RWPE1 (cell line): Measurements from ENCODE around the gene SLC9A9.

Experiments
- CTCF ChIA-PET: fragments of 350-600 bp; sonication (Branson Sonifier 250); formaldehyde crosslinking; extraction: SDS; loops from one replicate; lab custom pipeline; 2021; lab: Yijun Ruan, JAX
- POLR2A ChIA-PET: fragments of 400-600 bp; formaldehyde crosslinking; extraction: SDS; loops from one replicate; lab custom pipeline; 2020; ENCODE audit warnings: antibody characterized with exemption; ENCODE audit not compliant: low non-redundant PET; lab: Yijun Ruan, JAX
- DNase-seq: peaks from one replicate; pipeline ENCODE4 v3.0.0; 2012; ENCODE audit warnings: low spot score
- H3K27ac ChIP-seq: fragments of 450-650 bp; 2 replicates; pipeline ENCODE4 v1.5.1; 2017
- TF ChIP-seq, protein P1 (sequence below): fragments of 450-650 bp; conservative IDR thresholded peaks from 2 replicates; pipeline ENCODE4 v1.5.1; 2017; ENCODE audit warnings: low read depth, mild to moderate bottlenecking

The SLC9A9 gene

DNA sequence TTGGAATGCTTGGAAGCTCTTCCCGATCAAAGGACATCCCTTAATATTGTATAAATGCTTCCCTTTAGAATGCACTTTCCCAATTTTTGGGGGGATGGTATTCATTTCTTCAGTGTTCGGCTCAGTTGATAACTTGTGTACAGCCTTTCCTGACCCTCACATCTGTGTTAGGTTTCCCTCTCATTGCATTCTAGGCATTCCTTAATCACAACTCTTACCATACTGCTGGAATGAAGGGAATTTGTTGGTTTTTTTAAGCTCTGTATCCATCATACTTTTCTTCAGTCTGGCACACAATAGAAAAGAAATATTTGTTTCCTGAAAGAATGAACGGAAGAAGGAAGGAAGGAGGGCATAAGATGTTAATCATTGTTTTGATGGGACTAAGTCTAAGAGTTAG lies 609.2 kb downstream of the SLC9A9 start:
- POLR2A ChIA-PET = no interaction called here
- TF ChIP-seq, protein P1, sequence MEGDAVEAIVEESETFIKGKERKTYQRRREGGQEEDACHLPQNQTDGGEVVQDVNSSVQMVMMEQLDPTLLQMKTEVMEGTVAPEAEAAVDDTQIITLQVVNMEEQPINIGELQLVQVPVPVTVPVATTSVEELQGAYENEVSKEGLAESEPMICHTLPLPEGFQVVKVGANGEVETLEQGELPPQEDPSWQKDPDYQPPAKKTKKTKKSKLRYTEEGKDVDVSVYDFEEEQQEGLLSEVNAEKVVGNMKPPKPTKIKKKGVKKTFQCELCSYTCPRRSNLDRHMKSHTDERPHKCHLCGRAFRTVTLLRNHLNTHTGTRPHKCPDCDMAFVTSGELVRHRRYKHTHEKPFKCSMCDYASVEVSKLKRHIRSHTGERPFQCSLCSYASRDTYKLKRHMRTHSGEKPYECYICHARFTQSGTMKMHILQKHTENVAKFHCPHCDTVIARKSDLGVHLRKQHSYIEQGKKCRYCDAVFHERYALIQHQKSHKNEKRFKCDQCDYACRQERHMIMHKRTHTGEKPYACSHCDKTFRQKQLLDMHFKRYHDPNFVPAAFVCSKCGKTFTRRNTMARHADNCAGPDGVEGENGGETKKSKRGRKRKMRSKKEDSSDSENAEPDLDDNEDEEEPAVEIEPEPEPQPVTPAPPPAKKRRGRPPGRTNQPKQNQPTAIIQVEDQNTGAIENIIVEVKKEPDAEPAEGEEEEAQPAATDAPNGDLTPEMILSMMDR = no peak
- CTCF ChIA-PET = no interaction called here
- no peak for DNase-seq
- no peak overlapping the region for H3K27ac ChIP-seq

- H3K27ac ChIP-seq = no peak overlapping the region
- DNase-seq = no peak
- POLR2A ChIA-PET = no interaction called here
- TF ChIP-seq, protein P1 = no peak
- CTCF ChIA-PET = interaction anchor here (0.9 kb wide), 1 partner anchor 67 kb away, joined by 4 read pairs; no protein-coding TSS in a partner anchor
Measured at GRCh38 chr3:143237077-143237627, 611.1 kb downstream of the SLC9A9 start.

DNA sequence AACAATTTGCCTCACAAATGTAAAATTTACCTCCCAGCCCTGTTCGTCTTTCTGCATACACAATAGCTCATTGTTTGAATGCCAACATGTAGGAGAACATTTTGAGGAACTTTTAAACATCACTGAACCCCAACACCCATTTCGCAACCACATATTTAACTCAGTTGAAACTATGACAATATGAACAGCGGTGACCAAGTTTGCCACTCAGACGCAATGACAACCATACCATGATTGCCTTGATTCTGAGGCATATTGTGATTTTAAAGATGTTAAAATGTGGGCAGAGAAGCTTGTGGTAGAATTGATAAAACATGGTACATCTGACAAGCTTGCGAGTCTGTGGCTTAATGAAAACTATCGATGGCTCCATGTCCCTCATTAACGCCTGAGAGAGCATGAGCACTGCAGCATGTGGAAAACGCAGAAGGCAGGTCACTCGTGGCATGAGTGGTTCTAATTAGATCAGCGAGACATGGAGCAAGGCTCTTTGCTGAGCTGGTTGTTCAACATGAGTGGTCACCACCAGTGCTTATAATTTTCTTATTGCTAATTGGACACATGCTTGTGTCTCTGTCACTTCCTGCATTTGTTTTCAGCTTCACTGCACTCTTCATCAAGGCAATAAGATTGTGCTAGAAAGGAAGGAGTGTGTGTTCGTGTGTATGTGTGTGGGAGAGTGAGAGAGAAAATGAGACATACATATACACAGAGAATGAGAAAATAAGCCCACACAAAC lies 611.9 kb downstream of the SLC9A9 start:
- DNase-seq = no peak
- POLR2A ChIA-PET = no interaction called here
- CTCF ChIA-PET = interaction anchor here (0.9 kb wide), 1 partner anchor 66 kb away, joined by 4 read pairs; no protein-coding TSS in a partner anchor
- TF ChIP-seq, protein P1 = no peak
- H3K27ac ChIP-seq = no peak overlapping the region

DNA sequence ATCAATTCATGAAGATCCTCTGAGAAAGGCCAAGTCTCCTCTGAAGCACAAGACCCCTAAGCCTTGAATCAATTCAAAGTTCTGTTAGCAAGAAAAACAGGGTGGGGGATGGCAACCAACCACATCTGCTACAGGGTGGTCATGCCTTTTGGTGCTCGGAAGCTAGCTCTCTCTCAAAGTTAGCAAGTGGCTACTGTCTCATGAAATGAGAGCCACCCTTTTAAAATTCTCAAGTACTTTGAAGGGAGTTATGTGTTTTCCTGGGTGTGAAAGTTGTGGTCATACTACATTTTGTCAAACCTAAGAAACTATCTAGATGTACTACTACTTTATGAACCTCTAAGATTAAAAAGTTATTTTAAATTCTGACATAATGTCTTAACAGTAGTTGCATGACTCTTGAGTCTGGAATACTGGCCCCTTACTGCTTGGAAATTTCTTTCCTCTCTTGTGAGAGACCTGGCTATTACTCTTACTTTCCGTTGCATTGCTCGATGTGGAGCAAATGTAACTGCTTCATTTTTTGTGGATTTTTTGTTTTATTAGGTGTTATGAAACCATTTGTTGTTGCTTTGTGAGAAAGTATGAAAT lies 612.6 kb downstream of the SLC9A9 start:
- TF ChIP-seq, protein P1 = no peak
- CTCF ChIA-PET = no interaction called here
- no peak for DNase-seq

DNA sequence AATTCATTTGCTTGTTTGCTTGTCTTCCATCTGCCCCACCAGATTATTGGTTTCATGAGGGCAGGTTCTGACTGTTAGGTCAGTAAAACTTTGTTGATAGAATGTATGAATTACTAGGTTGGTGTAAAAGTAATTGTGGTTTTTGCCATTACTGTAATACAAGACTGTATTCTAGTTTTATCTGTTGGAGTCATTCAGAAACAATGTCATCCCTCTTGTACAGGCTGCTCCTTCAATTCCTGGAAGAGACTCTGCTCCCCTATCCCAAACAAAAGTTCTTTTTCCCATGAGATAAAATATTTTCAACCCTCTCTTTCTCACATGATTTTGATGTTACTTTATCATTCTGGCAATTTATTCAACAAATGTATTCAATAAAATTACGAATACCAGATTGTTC lies 613.7 kb downstream of the SLC9A9 start:
- no peak for DNase-seq
- H3K27ac ChIP-seq = no peak overlapping the region
- POLR2A ChIA-PET = no interaction called here
- CTCF ChIA-PET = no interaction called here
- TF ChIP-seq, protein P1 = no peak

More for the DNA sequence above, 612.6 kb downstream of the SLC9A9 start:
- H3K27ac ChIP-seq = no peak overlapping the region
- POLR2A ChIA-PET = no interaction called here

DNA sequence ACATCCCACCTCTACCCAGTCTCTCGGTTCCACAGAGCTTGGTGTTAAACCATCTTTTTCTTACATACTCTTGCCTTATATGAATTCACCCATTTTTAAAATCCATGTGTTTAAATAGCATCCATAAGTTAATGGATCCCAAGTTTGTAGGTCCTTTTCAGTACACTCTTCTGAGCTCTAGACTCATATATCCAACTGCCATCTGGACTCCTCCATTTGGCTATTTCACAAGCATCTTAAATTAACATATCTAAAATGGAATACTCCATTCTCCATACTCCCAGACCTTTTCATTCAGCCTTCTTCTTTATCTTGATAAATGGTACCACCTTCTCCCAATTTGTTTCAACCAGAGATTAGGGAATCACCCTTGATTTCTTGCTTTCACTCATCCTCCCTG lies 615.3 kb downstream of the SLC9A9 start:
- POLR2A ChIA-PET = no interaction called here
- TF ChIP-seq, protein P1 = no peak
- no peak overlapping the region for H3K27ac ChIP-seq
- DNase-seq = no peak
- CTCF ChIA-PET = no interaction called here
